GM19193 (cell line): ENCODE data around the gene CDK11A.

Source experiments
- POLR2A ChIP-seq: IDR thresholded peaks from 4 replicates; pipeline ENCODE4 v1.6.1; 2011; ENCODE audit not compliant: insufficient read depth, insufficient read length; ENCODE audit errors: extremely low read depth

Gene CDK11A

GRCh38 chr1:1758059-1758621 lies 34.0 kb upstream of the CDK11A start:
- TF ChIP-seq POLR2A: no peak

- TF ChIP-seq POLR2A: no peak
Measured at GRCh38 chr1:1757422-1758058, 33.4 kb upstream of the CDK11A start.

- TF ChIP-seq POLR2A: no peak
Measured at GRCh38 chr1:1756661-1757421, 32.7 kb upstream of the CDK11A start.

GRCh38 chr1:1755852-1756251 lies 31.7 kb upstream of the CDK11A start:
- TF ChIP-seq POLR2A: no peak

- TF ChIP-seq POLR2A: no peak
Measured at GRCh38 chr1:1755426-1755825, 31.3 kb upstream of the CDK11A start.

- no peak for TF ChIP-seq POLR2A
Measured at GRCh38 chr1:1754051-1754815, 30.1 kb upstream of the CDK11A start.

- no peak for TF ChIP-seq POLR2A
Measured at GRCh38 chr1:1753607-1754005, 29.4 kb upstream of the CDK11A start.

GRCh38 chr1:1752636-1753606 lies 28.8 kb upstream of the CDK11A start:
- TF ChIP-seq POLR2A: no peak

- TF ChIP-seq POLR2A: no peak
Measured at GRCh38 chr1:1752190-1752589, 28.0 kb upstream of the CDK11A start.

- TF ChIP-seq POLR2A: no peak
Measured at GRCh38 chr1:1748686-1749321, 24.6 kb upstream of the CDK11A start.

GRCh38 chr1:1732381-1732780 lies 8.2 kb upstream of the CDK11A start:
- TF ChIP-seq POLR2A: no peak

- no peak for TF ChIP-seq POLR2A
Measured at GRCh38 chr1:1730870-1731269, 6.7 kb upstream of the CDK11A start.

GRCh38 chr1:1721201-1721600 lies 3.0 kb downstream of the CDK11A start:
- TF ChIP-seq POLR2A: no peak

- TF ChIP-seq POLR2A: no peak
Measured at GRCh38 chr1:1703796-1704195, 20.4 kb downstream of the CDK11A start.
